Neural cell (in vitro differentiated cells): ENCODE measurements around the gene GRIA2. TPM values are rescaled to one million over a fixed set of nuclear protein-coding genes. Genes with fewer than 3 reads are reported as not detected.
A peak's percentile ranks its signal among the peaks of the same experiment; 100 is the strongest.

ENCODE experiments used
- H2AFZ ChIP-seq: fragments of 200-600, 300-800 bp; sonication (generic), shearing (Covaris generic); 2 replicates; pipeline ENCODE4 v1.6.0; 2014; ENCODE audit warnings: low read depth, mild to moderate bottlenecking, antibody characterized with exemption, low read length, moderate library complexity
- H3F3A ChIP-seq: fragments of 200-600 bp; shearing (Covaris generic); 2 replicates; pipeline ENCODE4 v1.6.1; 2016; ENCODE audit warnings: mild to moderate bottlenecking, moderate library complexity, mixed read lengths, antibody characterized with exemption, low read length; ENCODE audit not compliant: insufficient read depth, poor library complexity, severe bottlenecking
- H3K27ac ChIP-seq: fragments of 200-600, 300-800 bp; sonication (generic), shearing (Covaris generic); 2 replicates; pipeline ENCODE4 v1.5.1; 2014; ENCODE audit warnings: mild to moderate bottlenecking, low read length, moderate library complexity
- H3K27me3 ChIP-seq: fragments of 300-800, 200-600 bp; sonication (generic), shearing (Covaris generic); 2 replicates; pipeline ENCODE4 v1.6.0; 2014; ENCODE audit warnings: mild to moderate bottlenecking, low read depth, low read length, moderate library complexity; ENCODE audit not compliant: insufficient read depth
- H3K36me3 ChIP-seq: fragments of 300-800, 200-600 bp; sonication (generic), shearing (Covaris generic); 2 replicates; pipeline ENCODE4 v1.5.1; 2014; ENCODE audit warnings: mild to moderate bottlenecking, antibody characterized with exemption, low read length, moderate library complexity; ENCODE audit not compliant: insufficient read depth
- H3K4me2 ChIP-seq: fragments of 300-800, 200-600 bp; sonication (generic), shearing (Covaris generic); 2 replicates; pipeline ENCODE4 v1.6.0; 2014; ENCODE audit warnings: mild to moderate bottlenecking, low read length
- H3K4me3 ChIP-seq: fragments of 300-800, 200-600 bp; sonication (generic), shearing (Covaris generic); 2 replicates; pipeline ENCODE4 v1.5.1; 2014; ENCODE audit warnings: mild to moderate bottlenecking, low read length, moderate library complexity
- H3K79me2 ChIP-seq: fragments of 200-600 bp; shearing (Covaris generic); replicated peaks from 2 replicates; pipeline ENCODE4 v1.6.0; 2014; ENCODE audit warnings: mild to moderate bottlenecking, low read length, moderate library complexity; ENCODE audit not compliant: insufficient read depth
- H3K9ac ChIP-seq: fragments of 300-800, 200-600 bp; sonication (generic), shearing (Covaris generic); 2 replicates; pipeline ENCODE4 v1.6.1; 2016; ENCODE audit warnings: mild to moderate bottlenecking, low read length, mixed read lengths
- H3K9me2 ChIP-seq: fragments of 200-600 bp; shearing (Covaris generic); 2 replicates; pipeline ENCODE4 v1.6.1; 2016; ENCODE audit warnings: mild to moderate bottlenecking, low read length, mixed read lengths; ENCODE audit not compliant: insufficient read depth
- H3K9me3 ChIP-seq: fragments of 200-600, 300-800 bp; sonication (generic), shearing (Covaris generic); 2 replicates; pipeline ENCODE4 v1.6.1; 2016; ENCODE audit warnings: mild to moderate bottlenecking, mixed run types, low read length, moderate library complexity, mixed read lengths
- H4K20me1 ChIP-seq: fragments of 200-600 bp; shearing (Covaris generic); 2 replicates; pipeline ENCODE4 v1.6.1; 2016; ENCODE audit warnings: mild to moderate bottlenecking, mixed run types; ENCODE audit not compliant: insufficient read depth
- CTCF ChIP-seq: fragments of 450-650 bp; IDR thresholded peaks from 2 replicates; pipeline ENCODE4 v1.5.1; 2014; ENCODE audit warnings: antibody characterized with exemption, mild to moderate bottlenecking, moderate library complexity; ENCODE audit not compliant: poor library complexity, severe bottlenecking
- EP300 ChIP-seq: fragments of 450-650 bp; conservative IDR thresholded peaks from 2 replicates; pipeline ENCODE4 v1.6.1; 2014; ENCODE audit warnings: antibody characterized with exemption, mild to moderate bottlenecking, moderate library complexity; ENCODE audit not compliant: poor library complexity, severe bottlenecking
- EZH2 ChIP-seq: fragments of 200-600, 300-800 bp; shearing (Covaris generic), sonication (generic); IDR thresholded peaks from 2 replicates; pipeline ENCODE4 v1.6.1; 2014; ENCODE audit warnings: antibody characterized with exemption, low read length, borderline replicate concordance, mild to moderate bottlenecking; ENCODE audit not compliant: insufficient read depth, poor library complexity, severe bottlenecking
- MXI1 ChIP-seq: fragments of 450-650 bp; conservative IDR thresholded peaks from 2 replicates; pipeline ENCODE4 v1.6.1; 2014; ENCODE audit warnings: antibody characterized with exemption, mild to moderate bottlenecking; ENCODE audit not compliant: poor library complexity, severe bottlenecking
- POLR2AphosphoS5 ChIP-seq: IDR thresholded peaks from 2 replicates; pipeline ENCODE4 v1.6.1; 2012
- RAD21 ChIP-seq: fragments of 450-650 bp; conservative IDR thresholded peaks from 2 replicates; pipeline ENCODE4 v1.6.1; 2014; ENCODE audit warnings: antibody characterized with exemption, mild to moderate bottlenecking, moderate library complexity
- REST ChIP-seq: IDR thresholded peaks from 2 replicates; pipeline ENCODE4 v1.6.1; 2012; ENCODE audit warnings: borderline replicate concordance
- SMC3 ChIP-seq: fragments of 450-650 bp; conservative IDR thresholded peaks from 2 replicates; pipeline ENCODE4 v1.6.1; 2014; ENCODE audit warnings: antibody characterized with exemption, mild to moderate bottlenecking, moderate library complexity; ENCODE audit not compliant: poor library complexity
- TAF1 ChIP-seq: IDR thresholded peaks from 2 replicates; pipeline ENCODE4 v1.6.1; 2012; ENCODE audit warnings: low read depth
- polyA plus RNA-seq: library from polyadenylated mRNA; depleted of rRNA; stranded (reverse); fragments of >200 nt; gene quantifications from 2 replicates; pipeline ENCODE4 v1.2.3, GENCODE V29; 2014

GRIA2 gene
- polyA plus RNA-seq, 1 donor from 2014 or later: 823 TPM

- Histone ChIP-seq H2AFZ (no peak overlapping the region), H3K9ac (peak overlapping the region; percentile 96), H4K20me1 (no peaks in the 10 kb centered on the region), H3K27ac (peak overlapping the region; percentile 94), H3K4me2 (peak overlapping the region; percentile 94), H3K9me3 (no peaks in the 10 kb centered on the region), H3K9me2 (no peaks in the 10 kb centered on the region), H3K27me3 (no peaks in the 10 kb centered on the region), H3K4me3 (peak overlapping the region; percentile 71), H3K79me2 (peaks cover 100% of the 10 kb centered on the region), H3K36me3 (no peaks in the 10 kb centered on the region), H3F3A (peaks cover 5% of the 10 kb centered on the region)
- TF ChIP-seq REST (peak; percentile 25), TAF1 (no peak), RAD21 (no peak), MXI1 (no peak)
These were observed 6.1 kb downstream of the GRIA2 start for GRCh38 chr4:157226601-157227000.

- H4K20me1 ChIP-seq: no peaks in the 10 kb centered on the region
- no peaks in the 10 kb centered on the region for H3K27me3 ChIP-seq
- H2AFZ ChIP-seq: no peak overlapping the region
- H3F3A ChIP-seq: no peaks in the 10 kb centered on the region
- no peaks in the 10 kb centered on the region for H3K9me2 ChIP-seq
- no peaks in the 10 kb centered on the region for H3K9me3 ChIP-seq
- H3K4me3 ChIP-seq: no peak overlapping the region
- H3K9ac ChIP-seq: no peak overlapping the region
- H3K4me2 ChIP-seq: no peak overlapping the region
- no peaks in the 10 kb centered on the region for H3K36me3 ChIP-seq
- H3K27ac ChIP-seq: no peak overlapping the region
- H3K79me2 ChIP-seq: peaks cover 100% of the 10 kb centered on the region
- TF ChIP-seq TAF1 (no peak), SMC3 (no peak), REST (no peak), POLR2AphosphoS5 (no peak), EP300 (no peak), CTCF (no peak), RAD21 (no peak), MXI1 (no peak), EZH2 (no peak)
These were observed 11.0 kb downstream of the GRIA2 start for GRCh38 chr4:157231525-157231924.
